ENCODE results near the gene CCDC78. TPM values are rescaled to one million over a fixed set of nuclear protein-coding genes. Genes with fewer than 3 reads are reported as not detected.
"Not testable (repeated sequence)": the region's sequence is repeated elsewhere in the genome, so short reads cannot be mapped to it uniquely, and the experiment has no call there.

CCDC78 gene
- total RNA-seq, 4 donors from 2014 or later = 0.40 to 24.3 (median 0.98) TPM

GRCh38 chr16:759110-759910 is 33.1 kb upstream of the CCDC78 start:
- no peaks in the 10 kb centered on the region for H3K36me3 ChIP-seq
- H3K4me1 ChIP-seq = no peaks in the 10 kb centered on the region
- in situ Hi-C loops (cut with MboI; ENCODE audit: low pct_ligation_motif_present in 1 of 4, low pct_unique_long_range_greater_than_20kb in 1 of 4, low sequenced_read_pairs in 3 of 4) = no loop called here
- no peak for DNase-seq
- H3K27ac ChIP-seq = no peak overlapping the region
- H3K9me3 ChIP-seq = no peaks in the 10 kb centered on the region
- H3K4me3 ChIP-seq = no peak overlapping the region
- intact Hi-C loops (cut with DNase I; ENCODE audit: low total_unique reads) = no loop called here
- no peak for TF ChIP-seq CTCF (IDR thresholded peaks at IDR 0.05)
- TF ChIP-seq POLR2AphosphoS5 (IDR thresholded peaks at IDR 0.05) = no peak
- TF ChIP-seq EP300 (IDR thresholded peaks at IDR 0.05; ENCODE audit: low read depth) = no peak
- no peak for TF ChIP-seq POLR2A (IDR thresholded peaks at IDR 0.05)
- peaks cover 64% of the 10 kb centered on the region for H3K27me3 ChIP-seq
- 40 to 68% methylated on average over 1 to 33 of the region's 34 CpGs for whole genome bisulfite sequencing, 2 donors (ENCODE audit: low coverage in 1 of 2)

- TF ChIP-seq CTCF (IDR thresholded peaks at IDR 0.05) (no peak), EP300 (IDR thresholded peaks at IDR 0.05; ENCODE audit: low read depth) (no peak), POLR2A (IDR thresholded peaks at IDR 0.05) (no peak), POLR2AphosphoS5 (IDR thresholded peaks at IDR 0.05) (no peak)
- H3K9me3 ChIP-seq = no peaks in the 10 kb centered on the region
- no peak overlapping the region for H3K4me3 ChIP-seq
- no peaks in the 10 kb centered on the region for H3K36me3 ChIP-seq
- in situ Hi-C loops (cut with MboI; ENCODE audit: low pct_ligation_motif_present in 1 of 4, low pct_unique_long_range_greater_than_20kb in 1 of 4, low sequenced_read_pairs in 3 of 4) = no loop called here
- H3K4me1 ChIP-seq = no peaks in the 10 kb centered on the region
- peaks cover 66% of the 10 kb centered on the region for H3K27me3 ChIP-seq
- intact Hi-C loops (cut with DNase I; ENCODE audit: low total_unique reads) = no loop called here
- 93 to 94% methylated on average over 5 of the region's 5 CpGs for WGBS, 2 donors (ENCODE audit: low coverage in 1 of 2)
- DNase-seq = no peak
- no peak overlapping the region for H3K27ac ChIP-seq
These were observed 30.2 kb upstream of the CCDC78 start for GRCh38 chr16:756428-756827.

- Histone ChIP-seq H3K4me3 (no peak overlapping the region), H3K27ac (no peak overlapping the region), H3K4me1 (no peaks in the 10 kb centered on the region), H3K9me3 (no peaks in the 10 kb centered on the region), H3K27me3 (peaks cover 68% of the 10 kb centered on the region), H3K36me3 (no peaks in the 10 kb centered on the region)
- intact Hi-C loops (cut with DNase I; ENCODE audit: low total_unique reads) (no loop called here), in situ Hi-C loops (cut with MboI; ENCODE audit: low pct_ligation_motif_present in 1 of 4, low pct_unique_long_range_greater_than_20kb in 1 of 4, low sequenced_read_pairs in 3 of 4) (no loop called here)
- no peak for TF ChIP-seq CTCF (IDR thresholded peaks at IDR 0.05)
- no peak for DNase-seq
- 0 to 15% methylated on average over 4 to 11 of the region's 11 CpGs for WGBS, 2 donors (ENCODE audit: low coverage in 1 of 2)
These were observed 28.4 kb upstream of the CCDC78 start for GRCh38 chr16:754656-755055.

- H3K27me3 ChIP-seq = peaks cover 64% of the 10 kb centered on the region
- H3K27ac ChIP-seq; DNase-seq; H3K9me3 ChIP-seq; H3K36me3 ChIP-seq; H3K4me3 ChIP-seq; H3K4me1 ChIP-seq; intact Hi-C loops (cut with DNase I; ENCODE audit: low total_unique reads); in situ Hi-C loops (cut with MboI; ENCODE audit: low pct_ligation_motif_present in 1 of 4, low pct_unique_long_range_greater_than_20kb in 1 of 4, low sequenced_read_pairs in 3 of 4): not testable (repeated sequence)
- 75 to 83% methylated on average over 2 to 11 of the region's 11 CpGs for WGBS, 2 donors (ENCODE audit: low coverage in 1 of 2)
These were observed 27.9 kb upstream of the CCDC78 start for GRCh38 chr16:754121-754607.

GRCh38 chr16:752007-752312 is 25.7 kb upstream of the CCDC78 start:
- H3K27ac ChIP-seq = no peak overlapping the region
- intact Hi-C loops (cut with DNase I; ENCODE audit: low total_unique reads) = no loop called here
- in situ Hi-C loops (cut with MboI; ENCODE audit: low pct_ligation_motif_present in 1 of 4, low pct_unique_long_range_greater_than_20kb in 1 of 4, low sequenced_read_pairs in 3 of 4) = no loop called here

More at GRCh38 chr16:752007-752312, 25.7 kb upstream of the CCDC78 start:
- Histone ChIP-seq H3K9me3 (no peaks in the 10 kb centered on the region), H3K27me3 (peaks cover 67% of the 10 kb centered on the region), H3K36me3 (no peaks in the 10 kb centered on the region), H3K4me3 (no peak overlapping the region), H3K4me1 (no peaks in the 10 kb centered on the region)
- no peak for DNase-seq
- TF ChIP-seq POLR2AphosphoS5 (IDR thresholded peaks at IDR 0.05) = no peak
- TF ChIP-seq EP300 (IDR thresholded peaks at IDR 0.05; ENCODE audit: low read depth) = no peak
- no peak for TF ChIP-seq POLR2A (IDR thresholded peaks at IDR 0.05)
- no peak for TF ChIP-seq CTCF (IDR thresholded peaks at IDR 0.05)
- 24 to 26% methylated on average over 6 to 10 of the region's 10 CpGs for WGBS, 2 donors (ENCODE audit: low coverage in 1 of 2)

Measured in transverse colon (tissue), 4 donors.